GM10248 (cell line): ENCODE data around the gene HNRNPM.

ENCODE experiments used
- CTCF ChIA-PET: fragments of 300-600 bp; sonication (Branson Sonifier 250); formaldehyde crosslinking; extraction: SDS; loops from one replicate; lab custom pipeline; 2021; ENCODE audit warnings: antibody characterized with exemption; lab: Yijun Ruan, JAX
- POLR2A ChIA-PET: fragments of 350-650 bp; sonication (Branson Sonifier 250); formaldehyde crosslinking; extraction: SDS; loops from one replicate; lab custom pipeline; 2020; ENCODE audit warnings: antibody characterized with exemption; lab: Yijun Ruan, JAX
- DNase-seq: peaks from one replicate; pipeline ENCODE4 v3.0.0; 2012; ENCODE audit errors: extremely low spot score
- CTCF ChIP-seq: IDR thresholded peaks from 2 replicates; pipeline ENCODE4 v1.5.1; 2012; ENCODE audit warnings: mild to moderate bottlenecking, low read depth; ENCODE audit errors: extremely low read depth, missing control alignments, control extremely low read depth

The HNRNPM gene

GRCh38 chr19:8478598-8478997, 33.8 kb downstream of the HNRNPM start:
- no peak for DNase-seq
- ChIA-PET POLR2A (interaction anchor here (0.6 kb wide), 1 partner anchor 153 kb away, joined by 6 read pairs; no protein-coding TSS in a partner anchor), CTCF (interaction anchor here (1.4 to 1.5 kb wide), 2 partner anchors 15 to 21 kb away, joined by 3 read pairs; no protein-coding TSS in a partner anchor)
- TF ChIP-seq CTCF = no peak

- POLR2A ChIA-PET = no interaction called here
- DNase-seq = no peak
- CTCF ChIA-PET = interaction anchor here (1.3 kb wide), 1 partner anchor 18 kb away, joined by 3 read pairs; no protein-coding TSS in a partner anchor
- TF ChIP-seq CTCF = no peak
Measured at GRCh38 chr19:8481201-8481600, 36.4 kb downstream of the HNRNPM start.

GRCh38 chr19:8481616-8482015, 36.8 kb downstream of the HNRNPM start:
- no peak for DNase-seq
- ChIA-PET POLR2A (no interaction called here), CTCF (interaction anchor here (1.3 kb wide), 1 partner anchor 19 kb away, joined by 3 read pairs; no protein-coding TSS in a partner anchor)
- no peak for TF ChIP-seq CTCF

- POLR2A ChIA-PET = interaction anchor here (0.6 kb wide), 1 partner anchor 12 kb away, joined by 3 read pairs; no protein-coding TSS in a partner anchor
- TF ChIP-seq CTCF = no peak
- CTCF ChIA-PET = interaction anchor here (1.3 kb wide), 2 partner anchors 20 to 23 kb away, joined by 3 read pairs; no protein-coding TSS in a partner anchor
- no peak for DNase-seq
Measured at GRCh38 chr19:8482696-8483095, 37.9 kb downstream of the HNRNPM start.

- no peak for TF ChIP-seq CTCF
- CTCF ChIA-PET = interaction anchor here (1.3 kb wide), 1 partner anchor 22 kb away, joined by 3 read pairs; no protein-coding TSS in a partner anchor
- no peak for DNase-seq
- POLR2A ChIA-PET = no interaction called here
Measured at GRCh38 chr19:8483165-8483564, 38.4 kb downstream of the HNRNPM start.

- POLR2A ChIA-PET = no interaction called here
- no peak for DNase-seq
- CTCF ChIA-PET = no interaction called here
- no peak for TF ChIP-seq CTCF
Measured at GRCh38 chr19:8484331-8484894, 39.6 kb downstream of the HNRNPM start.
